Erythroblast (primary cell): ENCODE results near the gene PDF.

ENCODE experiments used
- GATA1 ChIP-seq: IDR thresholded peaks from 2 replicates; pipeline ENCODE4 v1.6.1; 2011; ENCODE audit warnings: low read depth, mild to moderate bottlenecking, control low read depth, low read length, moderate library complexity
- POLR2A ChIP-seq: IDR thresholded peaks from 2 replicates; pipeline ENCODE4 v1.6.1; 2011; ENCODE audit warnings: mild to moderate bottlenecking, low read length

GRCh38 chr16:69307856-69308255 is 22.5 kb downstream of the PDF start:
- no peak for TF ChIP-seq POLR2A
- TF ChIP-seq GATA1, result no peak
